ENCODE results near the gene LANCL2.
A peak's percentile ranks its signal among the peaks of the same experiment; 100 is the strongest.
"Not testable (repeated sequence)": the region's sequence is repeated elsewhere in the genome, so short reads cannot be mapped to it uniquely, and the experiment has no call there.

Gene LANCL2

DNA sequence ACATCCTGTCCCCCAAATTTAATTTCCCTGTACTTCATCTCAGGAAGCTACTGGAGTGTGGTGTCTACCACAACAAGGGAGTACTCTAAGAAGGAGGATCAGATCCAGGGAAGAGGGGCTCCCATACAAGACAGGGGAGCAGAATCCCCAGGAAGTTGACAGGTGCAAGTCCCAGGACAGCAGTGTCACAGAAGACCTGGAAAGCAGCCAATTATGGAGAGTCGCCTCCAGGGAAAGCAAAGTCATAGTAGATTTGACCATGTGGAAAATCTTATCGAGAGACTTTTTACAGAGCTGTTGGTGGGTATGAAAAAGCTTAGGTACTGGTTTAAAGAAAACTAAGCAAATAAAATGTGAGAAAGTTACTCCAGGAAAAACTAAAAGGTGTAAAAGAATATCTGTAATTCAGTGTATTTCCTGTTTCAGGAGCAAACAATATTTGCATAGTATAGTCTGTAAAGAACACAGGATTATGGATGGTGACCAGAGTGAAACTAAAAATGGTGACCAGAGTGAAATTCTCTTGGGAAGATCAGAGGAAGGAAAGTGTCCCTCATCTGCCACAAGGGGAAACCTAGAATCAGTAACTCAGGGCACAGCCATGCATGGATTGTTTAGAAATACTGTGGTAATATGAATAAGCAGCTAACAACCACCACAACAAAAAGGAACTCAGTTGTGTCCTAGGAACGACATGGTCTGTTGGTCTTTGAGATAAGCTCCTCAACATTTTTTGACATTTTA is 44.5 kb downstream of the LANCL2 start:
- DNase-seq = no peak

DNA sequence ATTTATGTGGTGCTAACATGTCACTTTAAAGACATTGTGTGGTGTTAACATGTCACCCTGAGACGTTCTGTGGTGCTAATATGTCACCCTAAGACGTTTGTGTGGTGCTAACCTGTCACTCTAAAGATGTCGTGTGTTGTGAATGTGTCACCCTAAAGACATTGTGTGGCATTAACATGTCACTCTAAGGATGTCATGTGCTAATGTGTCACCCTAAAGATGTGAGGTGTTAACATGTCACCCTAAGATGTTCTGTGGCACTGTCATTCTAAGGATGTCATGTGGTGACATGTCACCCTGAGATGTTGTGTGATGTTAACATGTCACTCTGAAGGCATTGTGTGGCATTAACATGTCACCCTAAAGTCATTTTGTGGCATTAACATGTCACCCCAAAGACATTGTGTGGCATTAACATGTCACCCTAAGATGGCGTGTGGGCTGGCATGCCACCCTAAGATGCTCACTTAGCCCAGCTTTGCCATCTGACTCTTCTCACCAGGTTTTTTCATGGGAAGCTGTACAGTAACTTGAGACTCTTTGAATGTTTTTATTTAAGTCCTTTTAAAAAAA is 45.6 kb downstream of the LANCL2 start:
- DNase-seq = no peak

DNA sequence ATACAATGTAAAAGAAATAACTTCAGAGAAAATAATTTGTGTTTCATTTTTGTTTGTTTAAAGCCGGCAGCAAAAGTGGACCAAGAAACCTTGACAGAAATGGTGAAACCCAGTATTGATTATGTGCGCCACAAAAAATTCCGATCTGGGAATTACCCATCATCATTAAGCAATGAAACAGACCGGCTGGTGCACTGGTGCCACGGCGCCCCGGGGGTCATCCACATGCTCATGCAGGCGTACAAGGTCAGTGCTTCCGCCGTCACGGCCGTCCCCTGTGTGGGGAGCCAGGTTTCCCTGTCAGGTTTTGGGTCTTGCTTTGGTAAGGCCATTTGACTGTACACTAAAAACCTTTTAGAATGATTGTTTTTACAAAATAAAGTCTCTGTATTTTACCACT is 46.7 kb downstream of the LANCL2 start:
- no peak for DNase-seq

DNA sequence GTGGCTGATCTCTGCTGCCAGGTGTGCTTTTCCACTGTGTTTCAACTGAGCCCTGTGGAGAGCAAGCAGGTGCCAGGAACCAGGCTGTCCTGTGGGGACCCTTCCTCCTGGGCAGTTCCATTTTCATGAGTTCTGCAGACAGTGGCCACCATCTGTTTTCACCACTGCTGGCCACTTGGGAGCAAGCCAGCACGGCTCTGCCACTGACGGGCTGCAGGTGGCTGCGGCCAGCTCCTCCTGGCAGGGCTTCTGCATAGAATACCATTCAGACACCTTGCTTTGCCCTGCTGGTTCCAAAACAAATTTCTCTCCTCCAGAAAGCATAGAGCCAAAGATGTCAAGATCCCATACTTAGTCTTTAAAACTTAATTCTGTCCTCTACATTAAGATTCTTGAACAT is 48.3 kb downstream of the LANCL2 start:
- DNase-seq = no peak

- peak; percentile 72 for DNase-seq
These were observed 50.1 kb downstream of the LANCL2 start for GRCh38 chr7:55415173-55415778.

DNA sequence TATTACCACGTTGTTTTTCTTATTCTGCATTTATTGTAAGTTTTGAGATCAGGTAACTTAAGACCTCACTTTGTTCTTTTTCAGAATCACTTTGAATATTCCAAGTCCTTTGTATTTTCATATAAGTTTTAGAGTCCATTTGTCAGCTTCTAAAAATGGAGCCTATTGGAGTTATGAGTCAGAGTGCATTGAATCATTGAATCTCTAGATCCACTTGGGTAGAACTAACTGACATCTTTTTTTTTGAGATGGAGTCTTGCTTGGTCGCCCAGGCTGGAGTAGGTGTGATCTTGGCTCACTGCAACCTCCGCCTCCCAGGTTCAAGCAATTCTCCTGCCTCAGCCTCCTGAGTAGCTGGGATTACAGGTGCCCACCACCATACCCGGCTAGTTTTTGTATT is 52.3 kb downstream of the LANCL2 start:
- DNase-seq = not testable (repeated sequence)

- peak; percentile 92 for DNase-seq
These were observed 55.4 kb downstream of the LANCL2 start for GRCh38 chr7:55420530-55420929.

DNA sequence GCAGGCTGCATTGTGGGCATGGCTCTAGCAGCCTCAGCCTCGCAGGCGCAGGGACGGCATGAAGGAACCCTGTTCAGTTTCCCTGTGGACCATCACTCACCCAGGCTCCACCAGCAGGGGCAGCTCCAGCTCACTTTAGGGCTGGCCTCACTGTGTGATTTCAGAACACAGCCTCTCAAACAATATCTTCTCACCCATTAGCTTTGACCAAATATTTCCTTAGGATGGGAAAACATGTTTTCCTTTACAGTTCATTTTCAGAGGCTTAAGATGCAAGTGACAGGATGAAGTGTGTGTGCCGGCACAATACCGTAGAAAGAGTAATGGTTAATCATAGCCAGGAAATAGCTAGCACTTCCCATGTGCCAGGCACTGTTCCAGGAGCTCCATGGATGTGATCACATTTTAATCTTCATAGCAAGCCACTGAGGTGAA is 58.2 kb downstream of the LANCL2 start:
- no peak for DNase-seq

GRCh38 chr7:55423891-55424290 is 58.8 kb downstream of the LANCL2 start:
- DNase-seq = no peak

- DNase-seq = no peak
These were observed 60.1 kb downstream of the LANCL2 start for GRCh38 chr7:55425141-55425752.

DNA sequence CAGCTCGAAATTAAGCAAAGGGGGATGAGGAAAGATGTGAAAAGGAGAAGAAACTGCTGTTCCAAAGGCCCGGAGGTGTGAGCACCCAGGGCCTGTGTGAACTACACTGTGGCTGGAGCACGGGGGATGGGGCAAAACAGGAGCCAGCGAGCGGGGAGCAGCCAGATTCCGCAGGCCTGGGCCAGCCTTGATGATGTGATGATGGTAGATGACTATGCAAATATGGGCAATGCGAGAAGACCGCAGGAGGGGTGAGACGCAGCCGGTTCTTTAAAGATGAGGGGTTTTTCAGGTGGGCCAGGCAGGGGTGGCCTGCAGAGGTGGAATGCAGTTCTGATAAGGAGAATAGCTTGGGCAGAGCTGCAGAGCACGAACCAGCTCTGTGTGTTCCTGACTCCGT is 61.5 kb downstream of the LANCL2 start:
- no peak for DNase-seq

DNA sequence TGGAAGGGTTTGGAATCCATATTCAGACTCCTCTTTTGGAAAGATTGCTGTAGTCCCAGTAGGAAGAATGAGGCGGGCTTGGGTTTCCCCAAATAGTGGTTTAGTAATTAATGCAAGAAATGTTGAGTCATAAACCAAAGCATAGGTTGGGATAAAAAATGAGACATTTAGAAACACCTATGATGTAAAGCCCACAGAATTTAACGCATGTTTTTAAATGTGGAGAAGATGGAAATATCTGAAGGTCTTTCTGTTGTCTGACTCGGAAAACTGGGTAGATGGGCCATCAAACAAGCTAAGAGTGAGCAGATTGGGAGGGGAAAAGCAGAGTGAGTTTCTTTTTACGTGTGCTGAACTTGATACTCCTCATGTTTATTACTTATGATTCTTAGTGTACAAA is 62.2 kb downstream of the LANCL2 start:
- DNase-seq = no peak

DNA sequence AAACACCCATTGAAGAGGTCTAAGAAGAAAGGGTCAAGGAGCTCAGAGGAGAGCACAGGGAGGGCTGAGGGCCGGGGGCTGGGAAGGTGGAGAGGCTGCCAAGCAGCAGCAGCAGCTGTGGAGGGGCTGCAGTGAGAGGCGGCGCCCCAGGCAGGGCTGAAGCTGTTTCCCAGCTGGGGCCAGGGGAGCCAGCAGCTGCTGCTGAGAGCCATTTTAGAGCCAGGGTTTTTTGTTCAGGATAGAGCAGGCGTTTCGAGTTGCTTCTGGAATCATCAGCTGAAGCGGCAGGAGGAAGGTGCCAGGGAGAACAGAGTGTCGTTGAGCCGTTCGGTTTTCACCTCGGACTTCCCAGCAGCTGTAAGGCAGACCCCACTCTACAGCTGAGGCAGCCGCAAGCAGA is 62.7 kb downstream of the LANCL2 start:
- no peak for DNase-seq

- no peak for DNase-seq
These were observed 64.8 kb downstream of the LANCL2 start for GRCh38 chr7:55429835-55430499.

- DNase-seq = no peak
These were observed 66.8 kb downstream of the LANCL2 start for GRCh38 chr7:55431898-55432297.

GRCh38 chr7:55432506-55432905 is 67.4 kb downstream of the LANCL2 start:
- no peak for DNase-seq

GRCh38 chr7:55432939-55433784 is 68.0 kb downstream of the LANCL2 start:
- DNase-seq = peak; percentile 46

DNA sequence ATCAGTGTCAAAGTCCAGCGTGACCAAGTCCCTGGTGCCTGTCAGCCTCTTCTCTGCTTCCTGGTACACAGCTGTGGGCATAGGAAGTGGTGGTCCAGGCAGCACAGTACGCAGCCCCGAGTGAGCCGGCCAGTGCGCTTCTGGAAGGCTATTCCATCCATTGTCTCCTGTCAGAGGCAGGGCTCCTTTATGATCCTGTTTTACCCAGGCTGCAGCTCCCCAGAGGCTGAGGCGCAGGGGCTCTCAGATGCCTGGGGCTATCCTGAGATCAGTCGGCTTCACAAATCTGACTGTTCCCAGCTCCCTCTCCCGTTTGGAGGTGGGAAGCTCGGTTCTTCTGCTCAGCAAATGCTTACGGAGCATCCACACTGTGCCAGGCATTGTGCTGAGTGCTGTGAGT is 70.3 kb downstream of the LANCL2 start:
- no peak for DNase-seq

DNA sequence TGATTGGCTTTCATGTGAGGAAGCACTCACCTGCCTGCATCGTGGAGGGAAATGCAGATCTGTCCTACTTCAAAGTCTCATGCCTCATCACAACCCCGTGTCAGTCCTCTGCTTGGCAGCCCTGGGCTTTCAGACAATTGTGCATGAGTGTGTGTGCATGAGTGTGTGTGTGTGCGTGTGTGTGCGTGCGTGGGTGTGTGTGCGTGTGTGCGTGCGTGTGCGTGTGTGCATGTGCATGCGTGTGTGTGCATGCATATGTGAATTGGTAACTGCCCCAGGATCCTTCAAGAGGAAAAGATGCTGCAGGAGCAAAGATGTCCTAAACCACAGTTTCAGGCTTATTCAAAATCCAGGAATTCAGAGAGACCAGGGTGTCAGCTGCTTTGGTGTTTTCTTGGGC is 71.3 kb downstream of the LANCL2 start:
- no peak for DNase-seq

GRCh38 chr7:55437375-55437774 is 72.2 kb downstream of the LANCL2 start:
- DNase-seq = no peak

GRCh38 chr7:55438085-55438756 is 73.1 kb downstream of the LANCL2 start:
- DNase-seq = peak; percentile 87
